Measurements from ENCODE around the gene LCORL. TPM values are rescaled to one million over a fixed set of nuclear protein-coding genes. Genes with fewer than 3 reads are reported as not detected.

The LCORL gene
- total RNA-seq, 3 donors from 2014 or later (not counting 1 experiment from before 2014, with no cell fraction given): 19.9 to 28.4 (median 26.4) TPM

- ATAC-seq: no peak
- no peak overlapping the region for H3K27ac Mint-ChIP-seq
- peaks cover 17% of the 10 kb centered on the region for H3K36me3 ChIP-seq (ENCODE audit: control insufficient read depth, insufficient read depth, low read length)
Observed at GRCh38 chr4:17961249-17961648, 60.3 kb downstream of the LCORL start.

DNA sequence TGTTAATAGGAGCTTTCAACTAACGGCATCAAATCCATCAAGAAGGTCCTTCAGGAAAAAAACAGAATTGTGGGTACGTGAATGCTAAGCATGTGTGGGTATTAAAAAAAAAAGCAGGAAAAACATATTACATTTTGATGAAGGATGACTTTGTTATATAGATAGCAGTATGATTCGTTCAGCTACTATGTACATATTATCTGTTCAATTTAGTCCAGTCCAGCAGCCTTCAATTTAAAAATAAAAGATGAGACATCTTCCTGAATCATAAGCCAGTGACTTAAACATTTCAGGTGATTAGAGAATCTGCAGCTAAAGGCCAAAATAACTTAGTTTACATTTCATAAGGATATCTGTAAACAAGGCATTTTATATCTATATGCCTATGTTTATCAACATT lies 63.4 kb downstream of the LCORL start:
- ATAC-seq (no peak), DNase-seq (no peak)
- H3K4me3 ChIP-seq (ENCODE audit: low read length): no peak overlapping the region
- peaks cover 17% of the 10 kb centered on the region for H3K36me3 ChIP-seq (ENCODE audit: control insufficient read depth, insufficient read depth, low read length)
- H3K27me3 ChIP-seq (ENCODE audit: control insufficient read depth, insufficient read depth, low read length): no peaks in the 10 kb centered on the region
- no peak overlapping the region for H3K27ac Mint-ChIP-seq
- intact Hi-C loops (cut with micrococcal nuclease): no loop called here
- H3K27ac ChIP-seq (ENCODE audit: low read length): no peak overlapping the region
- no peaks in the 10 kb centered on the region for H3K27me3 Mint-ChIP-seq (ENCODE audit: low read depth in 2 of 2)
- 94% methylated on average over 2 of the region's 3 CpGs for WGBS (ENCODE audit: insufficient coverage)
- H3K4me3 Mint-ChIP-seq: no peak overlapping the region
- no peaks in the 10 kb centered on the region for H3K9me3 Mint-ChIP-seq
- peaks cover 0 to 10% of the 10 kb centered on the region in 2 donors for H3K4me1 Mint-ChIP-seq
- peaks cover 12% of the 10 kb centered on the region for H3K36me3 Mint-ChIP-seq
- H3K4me1 ChIP-seq (ENCODE audit: control insufficient read depth, insufficient read depth, low read length): no peaks in the 10 kb centered on the region
- H3K9me3 ChIP-seq (ENCODE audit: control insufficient read depth, insufficient read depth, low read length): no peaks in the 10 kb centered on the region
- TF ChIP-seq CTCF (IDR thresholded peaks at IDR 0.05): no peak

More at GRCh38 chr4:17961249-17961648, 60.3 kb downstream of the LCORL start:
- H3K9me3 ChIP-seq (ENCODE audit: control insufficient read depth, insufficient read depth, low read length): no peaks in the 10 kb centered on the region
- H3K27me3 ChIP-seq (ENCODE audit: control insufficient read depth, insufficient read depth, low read length): no peaks in the 10 kb centered on the region
- no peaks in the 10 kb centered on the region for H3K36me3 Mint-ChIP-seq
- H3K4me3 ChIP-seq (ENCODE audit: low read length): no peak overlapping the region
- H3K9me3 Mint-ChIP-seq: no peaks in the 10 kb centered on the region
- intact Hi-C loops (cut with micrococcal nuclease): no loop called here
- H3K4me1 ChIP-seq (ENCODE audit: control insufficient read depth, insufficient read depth, low read length): no peaks in the 10 kb centered on the region
- no peak for TF ChIP-seq CTCF (IDR thresholded peaks at IDR 0.05)
- DNase-seq: no peak
- no peak overlapping the region for H3K27ac ChIP-seq (ENCODE audit: low read length)
- H3K4me3 Mint-ChIP-seq: no peak overlapping the region
- no peaks in the 10 kb centered on the region for H3K27me3 Mint-ChIP-seq (ENCODE audit: low read depth in 2 of 2)
- no peaks in the 10 kb centered on the region for H3K4me1 Mint-ChIP-seq

DNA sequence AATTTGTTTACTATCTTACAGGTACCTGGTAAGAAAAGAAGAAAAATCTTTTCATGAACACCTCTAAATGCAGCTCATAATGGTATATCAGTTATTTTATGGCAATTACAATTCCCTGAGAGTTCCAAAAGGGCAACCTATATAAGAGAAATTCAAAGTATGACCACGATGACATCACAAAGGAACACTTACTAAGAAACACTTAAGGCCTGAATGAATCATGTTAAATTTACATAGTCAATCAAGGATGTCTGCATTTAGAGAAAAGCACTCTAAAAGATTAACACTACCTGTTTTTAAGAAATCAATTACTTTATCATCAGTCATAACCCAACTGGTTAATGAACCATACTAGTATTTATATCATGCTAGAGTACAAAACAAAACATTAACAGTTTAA lies 63.9 kb downstream of the LCORL start:
- intact Hi-C loops (cut with micrococcal nuclease): no loop called here
- no peak overlapping the region for H3K4me3 ChIP-seq (ENCODE audit: low read length)
- TF ChIP-seq CTCF (IDR thresholded peaks at IDR 0.05): no peak
- no peaks in the 10 kb centered on the region for H3K9me3 ChIP-seq (ENCODE audit: control insufficient read depth, insufficient read depth, low read length)
- WGBS (ENCODE audit: insufficient coverage): 100% methylated on average over 1 of the region's 1 CpG
- no peak overlapping the region for H3K4me3 Mint-ChIP-seq
- no peaks in the 10 kb centered on the region for H3K9me3 Mint-ChIP-seq
- H3K27ac ChIP-seq (ENCODE audit: low read length): no peak overlapping the region
- H3K27ac Mint-ChIP-seq: no peak overlapping the region
- H3K27me3 Mint-ChIP-seq (ENCODE audit: low read depth in 2 of 2): no peaks in the 10 kb centered on the region
- H3K36me3 Mint-ChIP-seq: peaks cover 12% of the 10 kb centered on the region
- DNase-seq (no peak), ATAC-seq (no peak)
- H3K4me1 ChIP-seq (ENCODE audit: control insufficient read depth, insufficient read depth, low read length): no peaks in the 10 kb centered on the region
- H3K4me1 Mint-ChIP-seq: peaks cover 0 to 10% of the 10 kb centered on the region in 2 donors
- peaks cover 17% of the 10 kb centered on the region for H3K36me3 ChIP-seq (ENCODE audit: control insufficient read depth, insufficient read depth, low read length)
- no peaks in the 10 kb centered on the region for H3K27me3 ChIP-seq (ENCODE audit: control insufficient read depth, insufficient read depth, low read length)

- Mint-ChIP-seq H3K27me3 (ENCODE audit: low read depth in 2 of 2) (no peaks in the 10 kb centered on the region), H3K9me3 (no peaks in the 10 kb centered on the region), H3K4me3 (no peak overlapping the region), H3K27ac (no peak overlapping the region), H3K4me1 (peaks cover 0 to 10% of the 10 kb centered on the region in 2 donors), H3K36me3 (peaks cover 12% of the 10 kb centered on the region)
- H3K36me3 ChIP-seq (ENCODE audit: control insufficient read depth, insufficient read depth, low read length): peaks cover 16% of the 10 kb centered on the region
- H3K4me3 ChIP-seq (ENCODE audit: low read length): no peak overlapping the region
- no peak for ATAC-seq
- no peaks in the 10 kb centered on the region for H3K27me3 ChIP-seq (ENCODE audit: control insufficient read depth, insufficient read depth, low read length)
- WGBS (ENCODE audit: insufficient coverage): 100% methylated on average over 3 of the region's 4 CpGs
- no peaks in the 10 kb centered on the region for H3K4me1 ChIP-seq (ENCODE audit: control insufficient read depth, insufficient read depth, low read length)
- intact Hi-C loops (cut with micrococcal nuclease): no loop called here
- H3K9me3 ChIP-seq (ENCODE audit: control insufficient read depth, insufficient read depth, low read length): no peaks in the 10 kb centered on the region
- no peak overlapping the region for H3K27ac ChIP-seq (ENCODE audit: low read length)
- no peak for DNase-seq
- no peak for TF ChIP-seq CTCF (IDR thresholded peaks at IDR 0.05)
Observed at GRCh38 chr4:17956245-17956644, 65.3 kb downstream of the LCORL start.
